ENCODE results near the gene C10orf105.

Gene C10orf105

GRCh38 chr10:71737001-71737833 lies 17.6 kb upstream of the C10orf105 start:
- DNase-seq, result no peak

DNA sequence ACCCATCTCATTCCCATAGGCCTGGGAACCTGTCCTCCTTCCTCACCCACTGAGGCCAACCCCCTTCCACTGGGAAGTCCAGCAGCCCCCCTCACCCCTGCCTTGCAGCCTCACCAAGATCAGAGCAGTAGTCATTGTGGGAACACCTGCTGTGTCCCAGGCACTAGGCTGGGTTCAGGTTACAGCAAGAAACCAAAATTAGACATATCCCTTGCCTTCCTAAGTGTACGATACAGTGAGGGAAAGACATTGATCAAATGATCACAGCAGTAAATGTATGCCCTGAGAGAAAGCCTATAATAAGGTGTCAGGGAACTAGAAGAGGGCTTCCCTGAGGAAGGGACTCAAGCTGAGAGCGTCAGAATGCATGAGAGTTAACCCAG lies 17.0 kb upstream of the C10orf105 start:
- no peak for DNase-seq

GRCh38 chr10:71735709-71736569 lies 16.4 kb upstream of the C10orf105 start:
- no peak for DNase-seq

DNA sequence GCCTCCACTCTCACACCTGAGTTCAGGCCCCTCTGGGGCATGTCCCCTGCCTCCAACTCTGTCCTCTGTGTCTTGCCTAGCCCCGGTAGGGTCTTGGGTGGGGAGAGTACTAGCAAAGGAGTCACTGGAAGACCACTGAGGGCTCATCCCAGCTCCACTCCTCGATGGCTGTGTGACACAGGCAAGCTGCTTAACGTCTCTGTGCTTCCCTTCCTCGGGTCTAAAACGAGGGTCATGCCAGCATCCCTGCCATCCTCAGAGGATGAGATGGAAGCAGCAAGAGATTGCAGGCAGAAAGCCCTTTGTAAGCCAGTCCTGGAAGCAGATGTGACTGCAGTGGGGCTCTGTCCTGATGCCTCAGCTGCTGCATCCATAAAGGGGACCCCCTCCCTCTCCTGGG lies 15.2 kb upstream of the C10orf105 start:
- DNase-seq, result no peak

GRCh38 chr10:71731791-71732190 lies 12.2 kb upstream of the C10orf105 start:
- DNase-seq, result no peak

DNA sequence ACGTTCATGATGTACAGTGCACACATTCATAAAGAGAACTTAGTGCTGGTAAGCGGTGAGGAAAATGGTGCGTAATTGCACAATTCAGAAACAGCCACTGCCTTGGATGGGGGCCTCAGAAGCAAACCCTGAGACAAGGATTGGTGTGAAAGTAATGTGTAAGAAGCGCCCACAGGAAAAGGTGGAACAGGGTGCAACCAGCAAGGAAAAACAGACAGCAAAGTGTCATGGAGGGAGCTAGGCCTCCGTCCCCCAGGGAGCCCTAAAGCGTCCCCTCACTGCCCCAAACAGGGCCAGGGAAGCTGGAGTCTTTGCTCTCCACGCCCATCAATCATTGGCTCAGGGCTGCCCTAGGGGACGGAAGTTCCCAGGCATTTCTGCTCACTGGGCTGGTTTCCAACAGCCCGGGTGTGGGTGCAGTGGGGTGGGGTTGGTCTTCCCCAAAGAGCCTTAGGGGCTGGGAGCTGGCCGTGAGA lies 9.6 kb upstream of the C10orf105 start:
- peak; percentile 91 for DNase-seq

GRCh38 chr10:71727738-71728737 lies 8.5 kb upstream of the C10orf105 start:
- DNase-seq, result peak; percentile 92

DNA sequence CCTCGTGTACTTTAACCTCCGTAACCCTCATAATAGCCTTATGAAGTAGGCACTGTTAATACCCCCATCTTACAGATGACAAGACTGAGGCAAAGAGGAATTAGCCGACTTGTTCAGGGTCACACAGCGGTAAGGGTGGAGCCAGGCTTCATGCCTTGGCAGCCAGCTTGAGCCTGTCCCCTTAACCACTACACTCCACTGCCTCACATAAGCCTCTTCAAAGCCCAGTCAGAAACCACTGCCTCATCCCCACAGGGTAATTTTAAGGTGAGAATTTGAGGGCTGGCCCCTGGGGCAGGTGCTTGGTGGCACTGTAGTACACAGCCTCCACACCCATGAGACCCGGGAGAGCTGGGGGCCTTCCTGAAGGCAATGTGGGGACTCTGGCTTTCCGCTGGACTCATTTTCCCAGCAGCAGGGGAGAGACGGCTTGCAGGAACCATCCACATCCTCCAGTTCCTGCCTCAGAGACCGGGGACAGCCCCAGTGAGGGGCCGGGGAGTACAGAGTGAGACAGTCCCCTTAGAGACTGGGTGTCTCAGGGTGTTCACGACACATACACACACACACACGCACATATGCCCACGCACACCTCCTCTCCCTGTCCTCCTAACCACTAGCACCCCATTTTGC lies 7.6 kb upstream of the C10orf105 start:
- DNase-seq, result no peak

DNA sequence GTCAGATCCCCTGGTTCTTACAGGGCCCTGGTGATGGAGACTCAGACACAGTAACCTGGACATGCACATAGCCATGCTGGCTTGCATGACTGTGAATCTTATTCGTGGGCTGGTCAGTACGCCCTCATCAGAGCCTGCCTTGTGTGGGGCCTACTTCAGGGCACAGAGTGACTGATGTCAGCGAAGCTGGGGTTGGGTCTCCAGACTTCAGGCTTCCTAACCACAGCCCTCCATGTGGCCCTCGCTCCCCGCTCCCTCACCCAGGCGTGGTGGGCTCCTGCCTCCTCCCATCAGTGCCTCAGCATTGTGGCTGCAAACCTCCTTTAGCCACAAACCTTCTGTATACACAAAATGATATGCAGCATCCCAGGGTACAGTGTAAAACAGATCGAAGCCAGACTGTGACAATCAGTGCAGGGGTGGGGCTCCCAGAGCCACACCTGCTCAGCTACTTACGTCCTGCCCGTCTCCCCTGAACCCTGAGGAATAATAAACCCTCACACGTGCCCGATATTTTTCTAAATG lies 7.1 kb upstream of the C10orf105 start:
- no peak for DNase-seq

GRCh38 chr10:71725998-71726579 lies 6.5 kb upstream of the C10orf105 start:
- DNase-seq, result peak; percentile 71

GRCh38 chr10:71725249-71725648 lies 5.7 kb upstream of the C10orf105 start:
- no peak for DNase-seq

- DNase-seq, result no peak
These were observed 5.0 kb upstream of the C10orf105 start for GRCh38 chr10:71724539-71724938.

GRCh38 chr10:71723311-71723710 lies 3.7 kb upstream of the C10orf105 start:
- DNase-seq, result no peak

GRCh38 chr10:71722849-71723248 lies 3.3 kb upstream of the C10orf105 start:
- DNase-seq, result no peak

- no peak for DNase-seq
These were observed 1.7 kb upstream of the C10orf105 start for GRCh38 chr10:71721313-71721712.

DNA sequence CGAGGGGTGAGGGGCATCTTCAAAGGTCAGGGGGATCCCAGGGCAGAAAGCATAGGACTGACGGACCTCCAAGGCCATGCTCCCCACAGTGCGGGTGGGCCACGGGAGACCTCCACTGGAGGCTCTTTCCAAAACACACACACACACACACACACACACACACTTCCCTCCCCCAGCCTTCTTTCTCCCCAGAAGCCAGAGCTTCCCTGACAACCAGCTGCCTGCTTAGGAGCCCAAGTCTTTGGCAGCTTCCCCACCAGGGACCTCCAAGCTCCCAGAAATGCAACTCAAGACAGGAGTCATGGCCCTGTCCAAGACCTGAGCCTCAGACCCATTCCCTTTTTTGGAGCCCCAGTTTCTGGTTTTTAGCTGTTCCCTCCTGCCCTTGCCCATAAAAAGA lies 710 bp upstream of the C10orf105 start:
- no peak for DNase-seq

GRCh38 chr10:71719042-71719441 lies 536 bp downstream of the C10orf105 start:
- no peak for DNase-seq

DNA sequence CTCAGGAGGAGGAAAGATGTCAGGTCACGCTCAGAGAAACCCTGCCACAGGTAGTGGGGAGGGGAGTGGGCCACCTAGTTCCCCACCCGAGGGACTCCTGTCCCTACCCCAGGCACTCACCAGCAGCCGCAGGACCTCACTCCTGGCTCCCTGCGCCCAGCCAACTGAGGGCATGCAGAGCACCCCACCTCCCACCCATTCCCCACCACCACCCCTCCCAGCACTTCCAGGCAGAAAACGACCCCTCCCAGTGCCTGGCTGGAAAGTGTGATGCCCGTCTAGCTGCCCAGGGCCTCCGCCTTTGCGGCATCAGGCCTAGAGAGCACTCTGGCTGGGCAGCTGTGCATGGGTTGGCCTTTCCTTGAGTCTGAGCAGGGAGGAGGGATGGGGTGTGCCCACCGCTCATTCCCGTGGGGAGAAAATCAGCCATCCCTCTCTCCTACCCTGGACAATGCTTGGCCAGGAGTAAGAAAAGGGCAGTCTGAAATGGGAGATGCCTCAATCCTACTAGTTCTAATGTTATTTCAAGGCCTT lies 1.3 kb downstream of the C10orf105 start:
- DNase-seq, result no peak

DNA sequence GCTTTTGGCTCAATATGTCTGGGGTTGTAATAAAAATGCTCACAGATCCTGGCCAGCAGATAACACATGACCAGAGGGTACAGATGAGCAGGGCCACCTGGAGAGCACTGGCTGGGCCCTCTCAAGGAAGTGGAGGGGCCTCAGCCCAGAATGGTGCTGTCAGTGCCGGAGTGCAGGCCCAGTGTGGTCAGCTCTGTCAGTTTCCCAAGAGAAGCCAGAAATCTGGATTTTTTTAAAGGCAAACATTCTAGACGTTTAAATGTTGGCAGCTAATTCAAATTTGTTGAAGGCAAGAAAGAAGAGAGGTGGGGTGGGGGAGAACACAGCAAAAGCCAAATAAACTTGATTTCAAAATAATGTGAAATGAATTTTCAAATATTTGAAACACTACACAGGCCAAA lies 2.0 kb downstream of the C10orf105 start:
- no peak for DNase-seq

GRCh38 chr10:71717056-71717455 lies 2.5 kb downstream of the C10orf105 start:
- DNase-seq, result no peak

GRCh38 chr10:71716426-71716825 lies 3.2 kb downstream of the C10orf105 start:
- DNase-seq, result no peak
